GM18909 (cell line): ENCODE results near the gene SHB.

ENCODE experiments used
- ATAC-seq: cut with Tn5 transposase; IDR thresholded peaks from one replicate; pipeline ENCODE4 v1.9.1; 2021; ENCODE audit warnings: mild to moderate bottlenecking; ENCODE audit not compliant: unreplicated experiment, poor library complexity

Gene SHB

GRCh38 chr9:38088006-38088925 is 19.2 kb upstream of the SHB start:
- ATAC-seq, result peak; percentile 46

GRCh38 chr9:38086496-38086895 is 17.5 kb upstream of the SHB start:
- ATAC-seq, result no peak

GRCh38 chr9:38085308-38085707 is 16.3 kb upstream of the SHB start:
- ATAC-seq, result no peak

- no peak for ATAC-seq
Observed at GRCh38 chr9:38084556-38084880, 15.5 kb upstream of the SHB start.

DNA sequence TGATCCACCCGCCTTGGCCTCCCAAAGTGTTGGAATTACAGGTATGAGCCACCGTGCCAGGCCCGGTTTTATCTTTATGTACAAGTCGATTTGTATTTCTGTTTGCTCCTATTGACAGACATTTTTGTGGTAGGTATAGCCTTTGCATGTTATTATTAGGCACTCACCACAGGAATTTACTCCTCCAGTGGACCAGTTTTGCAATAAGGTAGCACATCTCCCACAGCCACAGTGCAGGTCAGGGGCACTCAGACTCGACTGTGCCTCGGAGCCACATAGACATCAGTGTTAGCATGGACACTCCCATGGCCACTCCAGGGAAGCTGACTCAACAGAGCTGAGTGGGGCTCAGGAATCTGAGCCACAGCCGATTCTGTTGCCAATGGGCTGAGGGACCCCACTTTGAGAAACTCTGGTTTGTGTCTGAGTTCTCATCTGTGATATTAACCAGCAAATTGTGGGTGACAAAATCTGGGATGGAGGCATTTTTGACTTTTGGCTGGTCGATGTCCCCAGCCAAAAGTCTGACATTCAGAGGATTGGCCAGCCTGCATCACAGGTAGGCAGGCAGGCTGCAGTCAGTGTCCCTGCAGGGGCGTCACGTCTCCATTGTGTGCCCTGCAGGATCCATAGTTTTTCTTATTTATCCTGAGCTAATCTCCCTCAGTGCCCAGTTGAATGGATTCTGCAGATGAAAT is 15.0 kb upstream of the SHB start:
- no peak for ATAC-seq

GRCh38 chr9:38082446-38083287 is 13.6 kb upstream of the SHB start:
- no peak for ATAC-seq

GRCh38 chr9:38081356-38082108 is 12.5 kb upstream of the SHB start:
- no peak for ATAC-seq

DNA sequence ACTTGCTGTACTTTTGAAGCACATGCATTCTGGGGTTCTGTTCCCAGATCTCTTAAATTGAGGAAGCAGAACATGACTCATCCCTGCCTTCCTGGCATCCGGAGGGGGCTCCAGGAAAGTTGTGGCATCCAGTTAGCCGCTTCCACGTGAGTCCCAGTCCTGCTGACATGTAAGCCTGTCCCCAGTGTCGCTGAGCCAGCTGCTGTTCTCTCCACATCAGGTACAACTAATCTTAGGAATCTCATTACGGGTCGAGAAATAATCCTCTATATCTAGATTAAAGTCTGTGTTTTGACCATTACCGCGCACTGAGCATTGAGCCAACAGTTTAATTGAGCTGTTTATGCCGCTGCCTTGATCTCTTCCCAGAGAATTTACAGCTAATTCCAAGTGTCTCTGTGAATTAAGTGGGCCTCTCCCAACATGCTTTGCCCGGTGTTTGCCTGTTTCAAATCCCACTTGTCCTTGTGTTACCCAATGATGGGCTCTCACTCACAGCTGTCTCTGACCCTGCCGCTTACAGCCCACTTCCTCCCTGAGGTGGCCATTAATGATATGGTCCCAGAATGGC is 10.5 kb upstream of the SHB start:
- no peak for ATAC-seq

DNA sequence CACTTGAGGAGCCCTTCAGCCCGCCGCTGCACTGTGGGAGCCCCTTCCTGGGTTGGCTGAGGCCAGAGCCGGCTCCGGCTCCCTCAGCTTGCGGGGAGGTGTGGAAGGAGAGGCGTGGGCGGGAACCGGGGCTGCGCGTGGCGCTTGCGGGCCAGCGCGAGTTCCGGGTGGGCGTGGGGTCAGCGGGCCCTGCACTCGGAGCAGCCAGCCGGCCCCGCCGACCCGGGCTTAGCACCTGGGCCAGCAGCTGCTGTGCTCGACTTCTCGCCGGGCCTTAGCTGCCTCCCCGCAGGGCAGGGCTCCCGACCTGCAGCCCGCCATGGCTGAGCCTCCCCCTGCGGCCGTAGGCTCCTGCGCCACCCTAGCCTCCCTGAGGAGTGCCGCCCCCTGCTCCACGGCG is 6.2 kb upstream of the SHB start:
- ATAC-seq, result no peak

- no peak for ATAC-seq
Observed at GRCh38 chr9:38074441-38074961, 5.5 kb upstream of the SHB start.

DNA sequence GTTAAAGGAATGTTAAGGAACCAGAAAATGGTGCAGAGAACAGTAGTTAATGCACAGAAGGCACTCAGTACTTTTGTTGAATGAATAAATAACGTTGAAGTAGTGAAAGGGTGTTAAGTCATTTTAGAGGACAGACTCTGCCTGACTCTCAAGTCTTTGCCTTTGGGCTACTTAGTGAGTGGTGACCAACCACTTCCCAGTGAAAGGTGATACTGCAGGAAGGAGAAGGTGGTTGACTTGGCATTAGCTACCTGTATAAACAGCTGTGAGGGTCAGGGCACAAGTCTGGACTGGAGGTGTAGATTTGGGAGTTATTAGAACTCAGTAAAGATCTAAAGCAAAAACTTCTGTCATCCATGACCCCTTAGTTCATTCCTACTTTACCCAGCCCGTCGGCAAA is 4.9 kb upstream of the SHB start:
- ATAC-seq, result no peak

DNA sequence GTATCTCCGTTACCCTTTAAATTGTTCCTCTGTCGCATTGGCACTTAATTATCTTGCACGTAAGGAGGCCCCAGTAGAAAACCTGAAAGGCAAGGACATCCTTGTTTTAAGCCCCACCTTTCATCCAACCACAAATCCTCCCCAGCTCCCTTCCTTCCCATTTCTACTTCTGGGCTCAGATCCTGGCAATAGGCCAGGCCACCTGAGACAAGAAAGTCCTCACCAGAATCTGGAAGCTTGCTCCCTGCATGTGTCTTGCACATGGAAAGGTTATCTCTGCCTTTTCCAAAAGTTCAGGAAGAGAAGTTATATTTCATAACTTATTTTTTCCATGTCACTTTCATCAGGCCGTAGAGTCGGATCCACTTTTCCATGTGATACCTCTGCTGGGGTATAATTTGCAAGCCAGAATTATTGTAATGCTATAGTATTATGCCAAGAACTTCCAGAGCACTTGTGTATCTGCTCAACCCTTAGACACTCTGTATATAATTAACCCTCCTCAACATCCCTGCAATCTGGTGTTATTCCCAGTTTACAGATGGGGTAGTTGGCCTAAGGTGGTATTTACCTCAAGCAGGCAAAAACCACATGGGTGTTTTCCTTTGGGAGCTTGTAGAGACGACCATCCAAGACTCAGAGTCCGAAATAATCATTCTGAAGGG is 2.6 kb upstream of the SHB start:
- no peak for ATAC-seq

GRCh38 chr9:38067859-38068681 is 957 bp downstream of the SHB start:
- no peak for ATAC-seq

DNA sequence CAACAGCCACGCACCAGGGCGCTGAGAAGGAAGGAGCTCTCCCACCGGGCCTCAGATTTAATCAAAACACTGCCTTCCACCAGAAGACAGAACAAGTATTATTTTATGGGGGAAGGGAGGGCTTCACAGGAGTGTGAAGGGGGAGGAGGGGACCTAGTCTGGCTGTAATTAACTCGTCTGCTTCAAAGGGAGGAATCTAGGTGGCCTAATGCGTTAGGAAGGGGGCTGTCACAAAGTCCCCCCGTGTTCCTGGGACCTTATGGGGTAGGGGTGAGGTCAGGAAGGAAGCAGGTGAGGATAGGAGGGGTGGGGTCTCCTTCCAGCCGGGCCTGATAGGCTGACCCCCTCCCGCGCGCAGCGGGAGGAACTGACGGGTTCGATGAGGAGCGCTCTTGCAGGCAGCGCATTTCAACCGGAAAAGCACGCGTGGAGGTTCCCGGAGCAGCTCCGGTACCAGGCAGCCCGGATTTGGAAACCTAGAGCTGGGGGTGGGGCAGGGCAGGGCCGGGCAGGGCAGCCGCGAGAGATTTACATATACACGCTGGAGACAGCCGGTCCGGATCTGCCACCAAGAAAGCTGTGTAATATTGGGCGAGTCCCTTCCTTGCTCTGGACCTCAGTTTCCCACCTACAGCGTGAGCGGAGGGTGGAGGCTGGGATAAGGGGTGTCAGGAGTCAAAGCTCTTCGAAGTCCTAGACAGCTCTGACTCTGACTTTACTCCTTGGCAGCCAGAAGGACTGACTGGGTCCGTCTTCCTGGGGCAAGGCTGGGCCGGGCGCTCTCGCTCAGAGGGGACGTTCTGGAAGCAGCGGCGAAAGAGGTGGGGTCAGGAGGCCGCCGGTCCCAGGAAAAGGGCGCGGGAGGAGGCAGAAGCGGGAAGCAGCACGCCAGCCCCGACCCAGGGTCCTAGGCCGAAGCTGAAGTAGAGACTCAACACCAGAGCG is 1.8 kb downstream of the SHB start:
- no peak for ATAC-seq

DNA sequence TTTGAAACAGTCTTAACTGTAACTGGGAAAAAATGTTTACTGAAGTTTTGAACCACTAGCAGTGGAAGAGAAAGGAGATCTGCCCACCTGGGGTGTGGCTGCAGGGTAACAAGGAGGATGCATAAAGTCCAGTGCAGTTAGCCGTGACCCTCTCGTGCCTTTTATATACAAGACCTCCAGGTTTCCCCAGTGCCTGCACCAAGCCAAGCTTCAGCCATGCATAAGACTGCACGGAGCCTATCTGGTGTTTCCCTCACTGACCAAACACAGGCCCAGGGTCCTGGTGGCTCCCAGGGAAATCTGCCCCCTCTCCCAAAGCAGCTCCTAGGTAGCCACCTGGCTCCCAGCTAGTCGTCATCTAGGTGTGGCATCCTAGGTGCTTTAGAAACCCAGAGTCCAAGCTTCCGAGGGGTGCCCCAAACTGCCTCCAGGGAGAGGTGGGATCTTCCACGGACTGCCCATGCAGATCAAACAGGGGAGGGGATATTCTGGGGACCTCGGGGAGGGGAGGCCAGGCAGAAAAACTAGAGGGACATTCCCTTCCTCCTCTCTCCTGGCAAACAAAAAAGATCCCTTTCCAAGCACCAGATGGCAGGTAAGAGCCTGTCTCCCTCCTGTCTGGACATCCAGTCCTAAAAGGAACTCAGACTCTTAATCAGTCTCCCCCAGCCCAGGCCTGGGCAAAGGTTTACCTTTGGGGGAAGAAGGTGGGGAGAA is 2.7 kb downstream of the SHB start:
- ATAC-seq, result no peak

DNA sequence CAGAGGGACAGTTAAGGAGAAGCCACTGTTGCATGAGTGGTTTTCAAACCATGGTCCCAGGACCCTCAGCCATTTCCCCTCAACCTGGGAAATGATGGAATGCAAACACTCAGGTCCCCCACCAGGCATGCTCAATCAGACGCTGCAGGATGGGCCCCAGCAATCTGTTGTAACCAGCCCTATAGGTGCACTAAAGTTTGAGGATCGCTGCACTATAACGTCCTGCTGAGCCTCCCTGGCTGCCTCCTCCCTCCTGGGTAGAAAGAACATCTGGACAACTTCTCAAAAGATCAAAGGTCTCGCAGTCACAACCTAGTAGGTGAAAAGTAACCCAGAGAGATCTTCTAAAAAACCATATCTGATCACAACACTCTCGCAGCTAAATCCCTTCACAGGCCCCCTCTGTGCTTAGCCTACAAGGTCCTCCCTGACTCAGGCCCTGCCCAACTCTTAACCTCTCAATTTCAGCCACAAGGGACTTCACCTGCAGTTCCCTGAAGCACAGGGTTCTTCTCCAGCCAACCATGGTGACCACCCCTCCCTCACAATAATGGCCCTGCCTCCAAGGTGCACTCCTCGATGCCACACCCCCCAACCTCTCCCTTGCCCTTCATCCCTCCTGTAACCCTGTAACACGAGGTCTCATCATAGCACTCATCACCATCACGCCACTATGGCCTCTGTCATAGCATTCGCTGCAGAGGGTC is 3.5 kb downstream of the SHB start:
- peak; percentile 54 for ATAC-seq
